Tibial nerve (tissue), 4 donors: ENCODE data around the gene BGLAP. TPM values are rescaled to one million over a fixed set of nuclear protein-coding genes. Genes with fewer than 3 reads are reported as not detected.

Source experiments
- DNase-seq, 2 donors: peaks; one replicate each; pipeline ENCODE4 v3.0.0-alpha.2; 2019; ENCODE audit warnings: low spot score in 2 of 2
- H3K27ac ChIP-seq, 4 donors: fragments of 200-600 bp; sonication (generic) in 3 of 4; one replicate each; pipeline ENCODE4 v1.5.1; 2017 to 2019; ENCODE audit warnings: mild to moderate bottlenecking in 1 of 4
- H3K27me3 ChIP-seq, 2 donors: fragments of 200-600 bp; sonication (generic) in 1 of 2; one replicate each; pipeline versions ENCODE4 v1.5.1 to v1.6.0; 2017 to 2019
- H3K36me3 ChIP-seq, 3 donors: fragments of 200-600 bp; sonication (generic); one replicate each; pipeline ENCODE4 v1.5.1; 2018 to 2019
- H3K4me1 ChIP-seq, 4 donors: fragments of 200-600 bp; sonication (generic) in 3 of 4; one replicate each; pipeline ENCODE4 v1.5.1; 2017 to 2019
- H3K4me3 ChIP-seq, 4 donors: fragments of 200-600 bp; sonication (generic) in 3 of 4; one replicate each; pipeline ENCODE4 v1.5.1; 2017 to 2019; ENCODE audit warnings: mild to moderate bottlenecking in 1 of 4, moderate library complexity in 1 of 4
- H3K9me3 ChIP-seq, 4 donors: fragments of 200-600 bp; sonication (generic) in 3 of 4; one replicate each; pipeline ENCODE4 v1.5.1; 2017 to 2019
- EP300 ChIP-seq, 2 donors: sonication (generic); formaldehyde crosslinking; IDR thresholded peaks; one replicate each; pipeline ENCODE4 v1.6.1; 2017; ENCODE audit warnings: antibody characterized with exemption in 2 of 2, mild to moderate bottlenecking in 1 of 2
- POLR2A ChIP-seq, 2 donors: fragments of 450-650 bp; IDR thresholded peaks; one replicate each; pipeline ENCODE4 v1.6.1; 2017; ENCODE audit warnings: antibody characterized with exemption in 2 of 2, mild to moderate bottlenecking in 2 of 2, moderate library complexity in 2 of 2
- WGBS, 2 donors: methylation state at CpG; one replicate each; pipeline ENCODE4 v1.1.5; 2018; 5-methylcytosine and 5-hydroxymethylcytosine counted together
- total RNA-seq, 4 donors: library from RNA; depleted of rRNA; stranded (reverse); fragments of >200 nt; gene quantifications; one replicate each; pipeline ENCODE4 v1.1.0, GENCODE V29; 2016
- TF ChIP-seq, protein P1 (sequence below), 5 experiments: fragments of 200-600 bp in 3 of 5; fragments of 450-650 bp in 2 of 5; sonication (generic) in 3 of 5; IDR thresholded peaks; one replicate each; pipeline ENCODE4 v1.5.1; 2016 to 2019; ENCODE audit warnings: antibody characterized with exemption in 5 of 5, mild to moderate bottlenecking in 3 of 5, moderate library complexity in 2 of 5

Gene BGLAP
- 1 to 10 TPM in 3 of 4 donors, not detected in 1; 2.1 to 5.2 (median 2.7) TPM for total RNA-seq

DNA sequence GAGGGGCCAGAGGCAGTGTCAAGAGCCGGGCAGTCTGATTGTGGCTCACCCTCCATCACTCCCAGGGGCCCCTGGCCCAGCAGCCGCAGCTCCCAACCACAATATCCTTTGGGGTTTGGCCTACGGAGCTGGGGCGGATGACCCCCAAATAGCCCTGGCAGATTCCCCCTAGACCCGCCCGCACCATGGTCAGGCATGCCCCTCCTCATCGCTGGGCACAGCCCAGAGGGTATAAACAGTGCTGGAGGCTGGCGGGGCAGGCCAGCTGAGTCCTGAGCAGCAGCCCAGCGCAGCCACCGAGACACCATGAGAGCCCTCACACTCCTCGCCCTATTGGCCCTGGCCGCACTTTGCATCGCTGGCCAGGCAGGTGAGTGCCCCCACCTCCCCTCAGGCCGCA lies at the start of gene BGLAP:
TSS of gene BGLAP (plus strand) at position 259 of the 400 bp plus-strand sequence. CDS start at position 307, 48 bp downstream.
- H3K27me3 ChIP-seq, result no peaks in the 10 kb centered on the region
- H3K4me3 ChIP-seq, result no peak within 1 kb of the TSS
- no peaks in the 10 kb centered on the region for H3K9me3 ChIP-seq
- no peak for DNase-seq
- H3K27ac ChIP-seq, result peak within 1 kb of the TSS in 1 of 4 donors; percentile 40
- H3K4me1 ChIP-seq, result peaks cover 0 to 22% (median 19%) of the 10 kb centered on the region in 4 donors
- WGBS, 2 donors, result 69 to 75% methylated on average over 10 to 13 of the region's 14 CpGs
- peaks cover 0 to 70% (median 18%) of the 10 kb centered on the region in 3 donors for H3K36me3 ChIP-seq
- TF ChIP-seq EP300 (IDR thresholded peaks at IDR 0.05) (no peak), POLR2A (IDR thresholded peaks at IDR 0.05) (no peak)
- TF ChIP-seq, protein P1, sequence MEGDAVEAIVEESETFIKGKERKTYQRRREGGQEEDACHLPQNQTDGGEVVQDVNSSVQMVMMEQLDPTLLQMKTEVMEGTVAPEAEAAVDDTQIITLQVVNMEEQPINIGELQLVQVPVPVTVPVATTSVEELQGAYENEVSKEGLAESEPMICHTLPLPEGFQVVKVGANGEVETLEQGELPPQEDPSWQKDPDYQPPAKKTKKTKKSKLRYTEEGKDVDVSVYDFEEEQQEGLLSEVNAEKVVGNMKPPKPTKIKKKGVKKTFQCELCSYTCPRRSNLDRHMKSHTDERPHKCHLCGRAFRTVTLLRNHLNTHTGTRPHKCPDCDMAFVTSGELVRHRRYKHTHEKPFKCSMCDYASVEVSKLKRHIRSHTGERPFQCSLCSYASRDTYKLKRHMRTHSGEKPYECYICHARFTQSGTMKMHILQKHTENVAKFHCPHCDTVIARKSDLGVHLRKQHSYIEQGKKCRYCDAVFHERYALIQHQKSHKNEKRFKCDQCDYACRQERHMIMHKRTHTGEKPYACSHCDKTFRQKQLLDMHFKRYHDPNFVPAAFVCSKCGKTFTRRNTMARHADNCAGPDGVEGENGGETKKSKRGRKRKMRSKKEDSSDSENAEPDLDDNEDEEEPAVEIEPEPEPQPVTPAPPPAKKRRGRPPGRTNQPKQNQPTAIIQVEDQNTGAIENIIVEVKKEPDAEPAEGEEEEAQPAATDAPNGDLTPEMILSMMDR (IDR thresholded peaks at IDR 0.05), result no peak

DNA sequence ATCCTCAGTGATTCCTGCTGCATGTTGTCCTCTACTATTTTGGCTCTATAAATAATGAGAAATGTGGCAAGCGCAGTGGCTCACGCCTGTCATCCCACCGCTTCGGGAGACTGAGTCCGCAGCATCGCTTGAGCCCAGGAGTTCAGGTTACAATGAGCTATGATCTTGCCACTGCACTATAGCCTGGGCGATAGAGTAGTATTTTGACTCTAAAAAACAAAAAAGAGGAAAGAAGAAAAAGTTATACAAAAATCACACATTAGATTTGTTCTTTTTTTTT lies 48.8 kb upstream of the BGLAP start:
- Histone ChIP-seq H3K4me3 (peak overlapping the region; percentile 50 to 97 (median 80)), H3K27me3 (no peaks in the 10 kb centered on the region), H3K27ac (peak overlapping the region; percentile 66 to 89 (median 78)), H3K36me3 (peaks cover 0 to 14% (median 0%) of the 10 kb centered on the region in 3 donors), H3K4me1 (peaks cover 0 to 31% (median 8%) of the 10 kb centered on the region in 4 donors), H3K9me3 (no peaks in the 10 kb centered on the region)
- DNase-seq, result no peak
- TF ChIP-seq, protein P1 (IDR thresholded peaks at IDR 0.05), result no peak
- TF ChIP-seq EP300 (IDR thresholded peaks at IDR 0.05), result no peak
- TF ChIP-seq POLR2A (IDR thresholded peaks at IDR 0.05), result no peak
- 79 to 84% methylated on average over 7 of the region's 7 CpGs for WGBS, 2 donors

DNA sequence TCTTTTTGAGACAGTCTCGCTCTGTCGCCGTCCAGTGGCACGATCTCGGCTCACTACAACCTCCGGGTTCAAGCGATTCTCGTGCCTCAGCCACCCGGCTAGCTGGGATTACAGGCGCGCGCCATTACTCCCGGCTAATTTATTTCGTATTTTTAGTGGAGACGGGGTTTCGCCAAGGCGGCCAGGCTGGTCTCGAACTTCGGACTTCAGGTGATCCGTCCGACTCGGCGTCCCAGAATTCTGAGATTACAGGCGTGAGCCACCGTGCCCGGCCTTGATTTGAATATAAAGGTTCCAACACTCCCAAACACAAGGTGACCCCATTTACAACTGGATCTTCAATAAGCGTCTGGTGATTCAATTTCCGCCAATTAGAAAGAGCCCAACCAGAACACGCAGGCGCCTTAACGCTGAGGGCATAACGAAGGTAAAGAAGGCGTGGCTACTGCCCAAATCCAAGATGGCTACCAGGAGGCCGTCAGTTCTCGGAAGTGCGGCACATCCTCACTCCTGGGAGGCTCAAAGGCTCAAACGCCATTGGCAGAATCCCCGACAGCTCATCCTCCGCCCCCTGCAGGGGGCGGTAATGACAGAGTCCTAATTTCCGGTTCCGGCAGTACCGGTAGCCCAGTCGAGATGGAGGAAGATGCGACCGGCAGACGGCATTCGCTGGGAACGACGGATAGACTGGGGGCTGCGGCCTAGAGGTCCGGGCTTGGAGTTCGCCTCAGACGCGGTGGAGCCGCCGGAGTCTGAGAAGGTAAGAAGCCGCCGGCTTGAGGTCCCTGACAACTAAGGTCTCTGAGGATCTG lies 48.3 kb upstream of the BGLAP start, which contains the start of gene SLC25A44:
TSS of gene SLC25A44 (plus strand) at position 617 of the 812 bp plus-strand sequence. CDS start 5,744 bp downstream, outside the sequence.
- TF ChIP-seq, protein P1 (IDR thresholded peaks at IDR 0.05), result peak; percentile 52 to 81 (median 74)
- TF ChIP-seq EP300 (IDR thresholded peaks at IDR 0.05) (peak; percentile 84 to 97), POLR2A (IDR thresholded peaks at IDR 0.05) (peak in 1 of 2 donors; percentile 66)
- Histone ChIP-seq H3K36me3 (peaks cover 0 to 14% (median 0%) of the 10 kb centered on the region in 3 donors), H3K27ac (peak within 1 kb of the TSS; percentile 66 to 89 (median 78)), H3K27me3 (no peaks in the 10 kb centered on the region), H3K4me1 (peaks cover 0 to 31% (median 8%) of the 10 kb centered on the region in 4 donors), H3K9me3 (no peaks in the 10 kb centered on the region), H3K4me3 (peak within 1 kb of the TSS; percentile 61 to 97 (median 80))
- peak; percentile 90 to 96 for DNase-seq
- 5 to 6% methylated on average over 48 to 59 of the region's 59 CpGs for WGBS, 2 donors

DNA sequence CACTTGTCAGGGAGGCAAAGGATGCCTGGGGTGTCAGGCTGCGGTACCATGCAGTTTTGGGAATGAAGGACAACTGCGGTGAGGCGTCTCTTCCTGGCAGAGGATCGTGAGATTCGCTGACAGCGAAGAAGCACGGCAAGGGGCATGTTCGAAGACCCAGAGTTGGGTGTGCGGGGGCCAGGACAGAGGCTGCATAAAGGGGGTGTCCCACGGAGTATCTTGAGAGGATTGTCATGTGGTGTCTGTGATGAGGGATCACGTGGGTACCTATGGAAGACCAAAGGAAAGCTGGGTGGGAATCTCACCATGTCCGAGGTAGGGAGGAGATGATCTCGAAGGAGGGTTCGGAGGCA lies 47.7 kb upstream of the BGLAP start:
- Histone ChIP-seq H3K36me3 (peaks cover 0 to 16% (median 0%) of the 10 kb centered on the region in 3 donors), H3K4me3 (peak overlapping the region; percentile 61 to 97 (median 80)), H3K27ac (peak overlapping the region in 3 of 4 donors; percentile 34 to 89 (median 78)), H3K4me1 (peaks cover 0 to 31% (median 8%) of the 10 kb centered on the region in 4 donors), H3K27me3 (no peaks in the 10 kb centered on the region), H3K9me3 (no peaks in the 10 kb centered on the region)
- DNase-seq, result no peak
- TF ChIP-seq EP300 (IDR thresholded peaks at IDR 0.05) (no peak), POLR2A (IDR thresholded peaks at IDR 0.05) (no peak)
- TF ChIP-seq, protein P1 (IDR thresholded peaks at IDR 0.05), result no peak
- WGBS, 2 donors, result 9 to 11% methylated on average over 14 of the region's 14 CpGs

DNA sequence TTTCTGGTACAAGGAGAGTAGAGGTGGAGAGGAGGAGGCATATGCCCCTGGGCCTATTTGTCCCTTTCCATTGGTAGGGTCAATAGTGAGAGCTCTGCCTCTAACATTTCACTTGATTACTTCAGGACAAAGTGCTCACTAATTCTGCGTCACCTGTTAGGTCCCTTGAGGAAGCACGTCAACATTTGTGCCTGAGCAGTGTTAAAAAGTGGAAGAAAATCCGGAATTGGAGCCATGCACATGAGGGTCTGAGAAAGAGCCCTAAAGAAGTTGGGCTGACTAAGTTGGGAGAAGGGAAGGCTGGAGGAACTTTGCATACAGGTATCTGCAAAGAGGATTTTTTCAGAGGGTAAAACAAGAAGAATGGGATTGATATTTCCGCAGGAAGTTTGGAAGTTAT lies 46.1 kb upstream of the BGLAP start:
- H3K9me3 ChIP-seq, result no peaks in the 10 kb centered on the region
- H3K27me3 ChIP-seq, result no peaks in the 10 kb centered on the region
- no peak overlapping the region for H3K27ac ChIP-seq
- TF ChIP-seq, protein P1 (IDR thresholded peaks at IDR 0.05), result no peak
- TF ChIP-seq POLR2A (IDR thresholded peaks at IDR 0.05), result no peak
- WGBS, 2 donors, result 64 to 75% methylated on average over 4 of the region's 4 CpGs
- peaks cover 0 to 32% (median 0%) of the 10 kb centered on the region in 3 donors for H3K36me3 ChIP-seq
- DNase-seq, result no peak
- H3K4me3 ChIP-seq, result no peak overlapping the region
- peaks cover 0 to 31% (median 8%) of the 10 kb centered on the region in 4 donors for H3K4me1 ChIP-seq
